WI38 (cell line): ENCODE data around the gene FAHD2B.
"Not testable (repeated sequence)": the region's sequence is repeated elsewhere in the genome, so short reads cannot be mapped to it uniquely, and the experiment has no call there.

ENCODE experiments used
- H3K4me3 ChIP-seq: 2 replicates; pipeline ENCODE4 v1.5.1; 2011; ENCODE audit warnings: low read depth, mild to moderate bottlenecking, control low read depth, low read length
- TF ChIP-seq, protein P1 (sequence below): IDR thresholded peaks from 2 replicates; pipeline ENCODE4 v1.5.1; 2012; ENCODE audit warnings: low read depth, mild to moderate bottlenecking, control low read depth, low read length

Gene FAHD2B

DNA sequence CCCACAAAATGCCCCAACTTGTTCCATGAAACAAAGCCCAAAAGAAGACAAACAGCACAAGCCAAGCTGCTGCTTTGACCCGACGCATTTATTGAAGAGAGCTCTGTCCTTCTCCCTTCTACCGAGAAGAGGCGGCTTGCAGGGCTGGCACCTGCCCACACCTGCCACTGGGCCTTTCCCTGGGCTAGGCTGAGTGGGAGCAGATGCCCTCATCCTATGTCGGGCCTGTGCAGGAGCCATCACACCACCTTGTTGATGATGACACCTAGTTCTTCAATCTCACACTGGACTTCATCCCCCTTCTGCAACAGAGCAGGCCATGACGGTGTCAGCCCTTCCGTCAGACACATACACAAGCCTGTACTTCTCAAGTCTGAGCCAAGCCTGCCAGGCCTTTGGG lies 11.2 kb downstream of the FAHD2B start:
- not testable (repeated sequence) for H3K4me3 ChIP-seq

DNA sequence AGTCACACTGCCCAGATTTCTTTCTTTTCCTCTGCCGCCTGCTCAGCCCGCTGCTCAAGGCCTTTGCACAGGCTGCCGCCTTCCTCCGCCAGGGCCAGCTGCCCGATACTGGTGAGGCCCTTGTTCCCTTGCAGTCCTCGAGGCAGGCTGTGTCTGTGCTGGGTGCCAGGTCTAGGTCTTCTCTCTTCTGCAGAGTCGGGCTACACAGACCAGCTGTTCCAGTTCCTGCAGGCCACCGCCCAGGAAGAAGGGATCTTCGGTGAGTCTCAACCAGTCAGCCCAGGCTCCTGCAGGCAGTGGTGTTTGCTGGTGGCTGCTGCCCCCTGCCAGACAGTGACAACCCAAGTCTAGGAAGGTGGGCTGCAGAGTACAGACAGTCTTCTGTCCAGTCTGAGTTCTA lies 12.5 kb downstream of the FAHD2B start:
- H3K4me3 ChIP-seq = not testable (repeated sequence)

DNA sequence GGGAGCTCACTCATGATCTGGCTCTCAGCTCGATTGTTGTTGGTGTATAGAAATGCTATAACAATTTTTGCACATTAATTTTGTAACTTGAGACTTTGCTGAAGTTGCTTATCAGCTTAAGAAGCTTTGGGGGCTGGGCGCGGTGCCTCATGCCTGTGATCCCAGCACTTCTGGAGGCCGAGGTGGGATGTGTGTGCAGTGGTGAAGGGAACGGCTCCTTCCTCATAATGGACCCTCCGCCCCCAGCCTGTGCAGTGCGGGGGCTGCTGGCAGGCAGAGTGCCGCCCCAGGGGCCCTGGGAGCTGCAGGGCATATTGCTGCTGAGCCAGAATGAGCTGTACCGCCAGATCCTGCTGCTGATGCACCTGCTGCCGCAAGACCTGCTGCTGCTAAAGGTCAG lies 13.8 kb downstream of the FAHD2B start:
- not testable (repeated sequence) for H3K4me3 ChIP-seq

DNA sequence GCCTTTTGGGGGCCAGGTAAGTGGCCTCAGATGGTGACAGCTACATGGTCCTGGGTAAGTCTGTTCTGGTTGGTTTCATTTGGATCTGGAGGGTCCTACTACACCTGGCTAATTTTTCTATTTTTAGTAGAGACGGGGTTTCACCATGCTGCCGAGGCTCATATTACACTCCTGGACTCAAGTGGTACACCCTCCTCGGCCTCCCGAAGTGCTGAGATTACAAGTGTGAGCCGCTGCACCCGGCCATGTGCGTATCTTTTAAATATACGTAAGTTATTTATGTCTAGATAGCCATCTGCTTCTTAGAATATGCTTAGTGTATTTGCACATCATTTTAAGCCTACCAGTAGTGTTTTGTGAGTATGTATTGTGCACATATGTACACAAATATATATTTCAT lies 17.5 kb downstream of the FAHD2B start:
- not testable (repeated sequence) for H3K4me3 ChIP-seq

DNA sequence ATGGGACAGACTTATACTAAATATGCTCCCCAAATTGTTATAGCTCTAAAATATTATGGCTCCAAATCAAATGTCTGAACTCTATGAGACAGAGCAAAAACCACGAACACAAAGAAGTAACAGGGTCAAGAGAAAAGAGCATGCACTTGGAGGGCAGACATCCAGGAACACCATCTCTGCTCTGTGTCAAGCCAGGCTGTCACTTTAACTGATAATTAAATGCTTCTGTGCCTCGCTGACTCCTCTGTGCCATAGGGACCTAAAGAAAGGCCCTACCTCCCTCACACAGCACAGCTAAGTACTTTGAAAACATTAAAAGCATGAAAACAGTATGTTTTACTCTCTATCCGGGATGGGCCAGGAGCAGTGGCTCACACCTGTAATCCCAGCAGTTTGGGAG lies 23.8 kb downstream of the FAHD2B start:
- H3K4me3 ChIP-seq = not testable (repeated sequence)

DNA sequence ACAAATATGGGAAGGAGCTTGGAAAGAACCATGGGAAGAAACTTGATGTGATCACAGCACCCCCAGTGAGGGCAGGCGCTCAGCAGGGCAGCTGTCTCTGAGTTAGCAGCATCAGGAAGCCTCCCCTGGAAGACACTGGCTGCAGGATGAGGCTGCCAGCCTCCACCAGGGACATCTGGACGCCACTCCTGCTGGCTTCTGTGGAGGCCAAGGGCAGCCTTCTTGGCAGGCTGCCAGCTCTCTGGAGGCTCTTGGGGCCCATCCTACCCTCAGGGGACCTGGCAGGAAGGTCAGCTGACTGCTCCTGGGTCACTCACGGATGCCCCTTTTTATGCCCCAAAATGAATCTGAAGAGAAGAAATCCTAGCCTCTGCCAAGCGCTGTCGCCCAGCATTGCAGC lies 26.0 kb downstream of the FAHD2B start:
- H3K4me3 ChIP-seq = not testable (repeated sequence)

DNA sequence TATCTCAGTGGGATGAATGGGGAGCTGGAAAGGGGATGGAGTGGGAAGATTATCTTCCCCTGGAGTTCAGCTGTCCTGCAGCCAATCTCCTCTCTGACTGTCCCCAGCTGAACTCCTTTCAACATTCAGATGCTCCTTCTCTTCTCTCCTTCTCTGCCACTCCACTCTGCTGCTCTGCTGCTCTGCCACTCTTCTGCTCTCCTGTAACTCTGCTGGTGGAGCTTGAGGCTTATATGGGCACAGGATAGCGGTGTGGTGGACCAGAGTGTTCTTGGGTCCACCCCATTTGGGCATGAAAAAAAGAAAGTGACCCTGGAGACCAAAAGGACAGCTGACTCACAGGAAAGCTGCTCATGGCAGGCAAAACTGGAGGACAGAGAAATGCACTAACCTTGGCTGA lies 26.6 kb downstream of the FAHD2B start:
- TF ChIP-seq, protein P1, sequence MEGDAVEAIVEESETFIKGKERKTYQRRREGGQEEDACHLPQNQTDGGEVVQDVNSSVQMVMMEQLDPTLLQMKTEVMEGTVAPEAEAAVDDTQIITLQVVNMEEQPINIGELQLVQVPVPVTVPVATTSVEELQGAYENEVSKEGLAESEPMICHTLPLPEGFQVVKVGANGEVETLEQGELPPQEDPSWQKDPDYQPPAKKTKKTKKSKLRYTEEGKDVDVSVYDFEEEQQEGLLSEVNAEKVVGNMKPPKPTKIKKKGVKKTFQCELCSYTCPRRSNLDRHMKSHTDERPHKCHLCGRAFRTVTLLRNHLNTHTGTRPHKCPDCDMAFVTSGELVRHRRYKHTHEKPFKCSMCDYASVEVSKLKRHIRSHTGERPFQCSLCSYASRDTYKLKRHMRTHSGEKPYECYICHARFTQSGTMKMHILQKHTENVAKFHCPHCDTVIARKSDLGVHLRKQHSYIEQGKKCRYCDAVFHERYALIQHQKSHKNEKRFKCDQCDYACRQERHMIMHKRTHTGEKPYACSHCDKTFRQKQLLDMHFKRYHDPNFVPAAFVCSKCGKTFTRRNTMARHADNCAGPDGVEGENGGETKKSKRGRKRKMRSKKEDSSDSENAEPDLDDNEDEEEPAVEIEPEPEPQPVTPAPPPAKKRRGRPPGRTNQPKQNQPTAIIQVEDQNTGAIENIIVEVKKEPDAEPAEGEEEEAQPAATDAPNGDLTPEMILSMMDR = no peak

DNA sequence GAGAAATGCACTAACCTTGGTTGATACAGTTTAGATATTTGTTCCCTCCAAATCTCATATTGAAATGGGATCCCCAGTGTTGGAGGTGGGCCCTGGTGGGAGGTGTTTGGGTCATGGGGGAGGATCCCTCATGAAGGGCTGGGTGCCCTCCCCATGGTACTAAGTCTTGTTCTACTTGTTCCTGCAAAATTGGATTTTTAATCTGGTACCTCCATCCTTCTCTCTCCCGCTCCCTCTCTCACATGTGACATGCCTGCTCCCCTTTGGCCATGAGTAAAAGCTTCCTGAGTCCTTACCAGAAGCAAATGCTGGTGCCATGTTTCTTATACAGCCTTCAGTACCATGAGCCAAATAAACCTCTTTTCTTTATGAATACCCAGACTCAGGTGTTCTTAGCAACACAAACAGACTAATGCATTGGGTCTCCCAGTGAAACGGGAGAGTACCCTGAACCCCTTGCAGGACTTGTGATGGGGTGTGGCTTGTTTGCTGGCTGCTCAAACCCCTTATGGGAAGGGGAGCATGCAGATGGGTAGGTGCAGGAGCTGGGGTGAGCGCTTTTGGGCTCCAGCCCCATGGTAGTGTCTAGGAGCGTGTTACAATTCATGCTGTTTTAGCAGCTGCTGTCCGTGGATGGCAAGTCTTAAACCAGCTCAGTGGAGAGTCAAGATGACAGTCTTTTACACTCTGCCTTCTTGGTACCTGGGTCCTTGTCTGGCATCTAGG lies 27.2 kb downstream of the FAHD2B start:
- H3K4me3 ChIP-seq = no peak overlapping the region
- TF ChIP-seq, protein P1 = no peak

More for the DNA sequence above, 26.6 kb downstream of the FAHD2B start:
- H3K4me3 ChIP-seq = no peak overlapping the region

DNA sequence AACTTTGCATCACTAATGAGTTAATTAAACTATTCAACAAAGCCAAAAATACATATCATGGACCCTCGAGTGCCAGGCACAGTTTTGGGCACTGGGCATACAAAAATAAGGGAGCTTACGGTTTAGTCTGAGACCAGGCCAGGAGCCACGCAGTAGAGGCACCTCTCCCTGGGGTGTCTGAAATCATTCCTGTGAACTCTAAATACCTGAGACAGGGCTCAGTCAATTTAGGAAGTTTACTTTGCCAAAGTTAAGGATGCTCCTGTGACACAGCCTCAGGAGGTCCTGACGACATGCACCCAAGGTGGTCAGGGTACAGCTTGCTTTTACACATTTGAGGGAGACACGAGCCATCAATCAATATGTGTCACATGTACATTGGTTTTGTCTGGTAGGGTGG lies 28.7 kb downstream of the FAHD2B start:
- not testable (repeated sequence) for H3K4me3 ChIP-seq

DNA sequence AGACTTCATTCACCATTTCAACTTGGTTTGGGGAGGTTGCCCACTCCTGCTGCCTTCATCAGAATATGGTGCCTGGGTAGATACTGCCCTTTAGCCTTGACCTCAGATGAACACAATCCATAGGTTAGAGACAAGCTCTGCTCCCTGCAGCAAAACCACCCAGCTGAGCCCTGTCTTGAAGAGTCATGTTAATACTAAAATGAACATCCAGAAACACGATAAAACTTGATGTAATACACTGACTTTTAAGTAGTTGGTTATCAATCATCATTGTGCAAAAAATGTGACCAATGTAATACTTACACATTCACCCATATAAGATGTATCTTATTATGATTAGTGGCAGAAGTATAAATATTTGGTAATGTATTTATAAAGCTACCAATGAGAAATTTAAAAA lies 32.7 kb downstream of the FAHD2B start:
- not testable (repeated sequence) for H3K4me3 ChIP-seq

DNA sequence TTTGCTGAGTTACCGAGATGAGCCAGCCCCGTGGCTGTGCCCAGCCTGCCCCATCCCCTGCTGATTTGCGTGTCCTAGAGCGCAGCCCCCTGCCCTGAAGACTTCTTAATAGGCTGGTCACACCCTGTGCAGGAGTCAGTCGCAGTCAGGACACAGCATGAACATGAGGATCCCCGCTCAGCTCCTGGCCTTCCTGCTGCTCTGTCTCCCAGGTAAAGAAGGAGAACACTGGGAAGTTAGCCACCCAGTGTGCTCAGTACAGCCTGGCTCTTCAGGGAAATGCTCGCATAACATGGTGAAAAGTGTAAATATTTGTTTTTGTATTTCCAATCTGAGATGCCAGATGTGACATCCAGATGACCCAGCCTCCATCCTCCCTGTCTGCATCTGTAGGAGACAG lies 34.9 kb downstream of the FAHD2B start:
- not testable (repeated sequence) for H3K4me3 ChIP-seq

DNA sequence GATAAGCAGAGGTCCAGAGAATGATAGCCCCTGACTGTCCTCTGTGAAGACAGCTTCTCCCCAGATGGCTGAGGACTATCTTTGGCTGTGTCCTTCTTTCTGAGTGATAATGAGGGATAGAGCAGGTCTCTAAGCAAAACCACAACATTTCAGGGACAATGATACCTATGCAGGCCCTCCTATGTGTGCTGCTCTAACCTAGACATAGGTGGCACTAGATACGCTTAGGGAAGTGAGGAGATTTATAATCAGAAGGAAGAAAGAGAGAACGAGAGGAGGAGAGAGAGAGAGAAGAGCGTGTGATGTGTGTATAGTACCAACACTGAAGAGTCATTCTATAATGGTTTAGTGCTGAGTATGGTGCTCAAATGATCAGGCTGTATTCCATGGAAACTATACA lies 38.5 kb downstream of the FAHD2B start:
- H3K4me3 ChIP-seq = not testable (repeated sequence)

DNA sequence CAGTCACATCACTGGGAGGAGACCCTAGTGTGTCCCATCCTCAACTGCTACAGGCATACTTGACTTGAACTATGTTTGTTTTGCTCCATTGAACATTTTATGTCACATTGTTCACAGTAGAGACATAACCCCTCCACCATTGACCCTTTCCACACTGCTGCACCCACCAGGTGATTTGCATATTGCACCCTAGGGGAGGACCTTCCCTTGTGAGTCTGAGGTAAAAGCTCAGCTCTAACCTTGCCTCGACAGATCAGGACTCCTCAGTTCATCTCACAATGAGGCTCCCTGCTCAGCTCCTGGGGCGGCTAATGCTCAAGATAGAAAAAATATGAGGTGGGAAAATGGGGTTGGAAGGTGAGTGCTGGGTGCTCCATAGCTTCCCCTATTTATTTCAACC lies 44.6 kb downstream of the FAHD2B start:
- not testable (repeated sequence) for H3K4me3 ChIP-seq

DNA sequence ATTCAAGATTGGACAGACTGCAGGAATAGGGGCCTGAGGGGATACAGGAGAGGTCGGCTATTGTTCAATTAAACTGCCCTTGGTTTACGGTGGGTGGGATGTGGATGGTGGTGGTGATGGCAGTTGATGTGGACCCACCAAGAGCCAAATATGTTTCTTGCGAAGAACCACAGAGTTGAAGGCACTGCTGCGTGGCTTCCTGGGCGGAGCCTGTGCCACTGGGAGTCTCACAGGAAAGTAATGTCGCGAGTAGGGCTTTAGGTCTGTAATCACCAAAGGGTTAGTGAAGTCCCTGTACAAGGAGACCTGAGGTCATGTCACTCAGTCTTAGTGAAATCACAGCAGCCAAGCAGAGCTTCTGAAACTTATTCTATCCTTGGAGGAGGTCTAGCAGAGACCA lies 46.2 kb downstream of the FAHD2B start:
- H3K4me3 ChIP-seq = not testable (repeated sequence)

DNA sequence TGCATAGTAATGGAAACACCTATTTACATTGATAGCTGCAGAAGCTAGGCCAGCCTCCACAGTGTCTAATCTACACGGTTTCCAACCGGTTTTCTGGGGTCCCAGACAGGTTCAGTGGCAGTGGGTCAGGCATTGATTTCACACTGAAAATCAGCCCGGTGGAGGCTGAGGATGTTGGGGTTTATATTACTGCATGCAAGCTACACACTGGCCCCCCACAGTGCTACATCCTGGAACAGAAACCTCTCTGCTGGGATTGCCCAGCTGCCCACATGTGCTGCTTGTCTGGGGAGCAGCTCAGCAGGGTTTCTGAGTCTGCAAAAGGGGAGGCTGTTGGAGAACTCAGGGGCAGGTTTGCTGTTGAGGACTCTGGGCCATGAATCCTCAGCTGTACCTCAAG lies 48.0 kb downstream of the FAHD2B start:
- not testable (repeated sequence) for H3K4me3 ChIP-seq

DNA sequence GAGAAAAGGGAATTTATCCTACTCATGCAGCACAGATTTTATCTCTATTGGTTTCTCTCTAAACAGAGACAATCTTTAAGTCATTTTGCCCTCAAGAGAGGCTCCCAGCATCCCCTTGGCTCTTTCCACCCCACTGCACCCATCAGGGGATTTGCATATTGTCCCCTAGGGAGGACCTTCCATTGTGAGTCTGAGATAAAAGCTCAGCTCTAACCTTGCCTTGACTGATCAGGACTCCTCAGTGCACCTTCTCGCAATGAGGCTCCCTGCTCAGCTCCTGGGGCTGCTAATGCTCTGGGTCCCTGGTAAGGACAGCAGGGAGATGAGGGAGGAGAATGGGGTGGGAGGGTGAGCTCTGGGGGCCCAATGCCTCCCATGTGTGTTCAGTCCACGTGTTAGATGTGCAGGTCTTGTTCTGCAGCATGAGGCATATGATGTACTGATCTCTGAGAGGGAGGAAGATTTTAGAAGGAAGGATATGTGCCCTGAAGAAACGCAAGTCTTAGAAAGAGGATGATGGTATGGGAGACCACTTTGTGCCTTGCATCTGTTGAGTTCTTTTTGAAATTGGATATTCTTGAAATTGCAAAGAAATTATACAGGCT lies 48.7 kb downstream of the FAHD2B start:
- not testable (repeated sequence) for H3K4me3 ChIP-seq
